ENCODE results near the gene BPIFA2. TPM values are rescaled to one million over a fixed set of nuclear protein-coding genes. Genes with fewer than 3 reads are reported as not detected.

Gene BPIFA2, protein sequence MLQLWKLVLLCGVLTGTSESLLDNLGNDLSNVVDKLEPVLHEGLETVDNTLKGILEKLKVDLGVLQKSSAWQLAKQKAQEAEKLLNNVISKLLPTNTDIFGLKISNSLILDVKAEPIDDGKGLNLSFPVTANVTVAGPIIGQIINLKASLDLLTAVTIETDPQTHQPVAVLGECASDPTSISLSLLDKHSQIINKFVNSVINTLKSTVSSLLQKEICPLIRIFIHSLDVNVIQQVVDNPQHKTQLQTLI
- polyA plus RNA-seq (not detected in 2 replicates), polyA minus RNA-seq (not detected in 2 replicates)

GRCh38 chr20:33167859-33168258 lies at the start of gene BPIFA2:
Gene BPIFA2 (plus strand): TSS chr20:33168159. CDS start chr20:33169146, 987 bp downstream.
- Histone ChIP-seq H3K36me3 (ENCODE audit: insufficient read depth, low read length) (no peaks in the 10 kb centered on the region), H3K9ac (ENCODE audit: low read length) (no peak within 1 kb of the TSS), H3K79me2 (replicated peaks; ENCODE audit: insufficient read depth, low read length) (no peaks in the 10 kb centered on the region), H3K27me3 (ENCODE audit: insufficient read depth, low read depth, low read length) (no peaks in the 10 kb centered on the region), H3F3A (ENCODE audit: insufficient read depth, low read length, poor library complexity, severe bottlenecking) (no peaks in the 10 kb centered on the region), H3K27ac (ENCODE audit: low read length) (no peak within 1 kb of the TSS), H4K20me1 (ENCODE audit: insufficient read depth) (no peaks in the 10 kb centered on the region), H3K4me3 (ENCODE audit: low read length) (no peak within 1 kb of the TSS), H3K9me2 (ENCODE audit: insufficient read depth, low read length) (no peaks in the 10 kb centered on the region), H3K4me2 (ENCODE audit: low read length) (no peak within 1 kb of the TSS), H2AFZ (ENCODE audit: low read depth, low read length) (no peak within 1 kb of the TSS), H3K9me3 (ENCODE audit: low read length) (no peaks in the 10 kb centered on the region)
- TF ChIP-seq SMC3 (conservative IDR thresholded peaks at IDR 0.05; ENCODE audit: poor library complexity), result no peak
- TF ChIP-seq MXI1 (conservative IDR thresholded peaks at IDR 0.05; ENCODE audit: poor library complexity, severe bottlenecking), result no peak
- TF ChIP-seq EZH2 (IDR thresholded peaks at IDR 0.05; ENCODE audit: borderline replicate concordance, insufficient read depth, low read length, poor library complexity, severe bottlenecking), result no peak
- TF ChIP-seq TAF1 (IDR thresholded peaks at IDR 0.05; ENCODE audit: low read depth), result no peak
- TF ChIP-seq, protein P1, sequence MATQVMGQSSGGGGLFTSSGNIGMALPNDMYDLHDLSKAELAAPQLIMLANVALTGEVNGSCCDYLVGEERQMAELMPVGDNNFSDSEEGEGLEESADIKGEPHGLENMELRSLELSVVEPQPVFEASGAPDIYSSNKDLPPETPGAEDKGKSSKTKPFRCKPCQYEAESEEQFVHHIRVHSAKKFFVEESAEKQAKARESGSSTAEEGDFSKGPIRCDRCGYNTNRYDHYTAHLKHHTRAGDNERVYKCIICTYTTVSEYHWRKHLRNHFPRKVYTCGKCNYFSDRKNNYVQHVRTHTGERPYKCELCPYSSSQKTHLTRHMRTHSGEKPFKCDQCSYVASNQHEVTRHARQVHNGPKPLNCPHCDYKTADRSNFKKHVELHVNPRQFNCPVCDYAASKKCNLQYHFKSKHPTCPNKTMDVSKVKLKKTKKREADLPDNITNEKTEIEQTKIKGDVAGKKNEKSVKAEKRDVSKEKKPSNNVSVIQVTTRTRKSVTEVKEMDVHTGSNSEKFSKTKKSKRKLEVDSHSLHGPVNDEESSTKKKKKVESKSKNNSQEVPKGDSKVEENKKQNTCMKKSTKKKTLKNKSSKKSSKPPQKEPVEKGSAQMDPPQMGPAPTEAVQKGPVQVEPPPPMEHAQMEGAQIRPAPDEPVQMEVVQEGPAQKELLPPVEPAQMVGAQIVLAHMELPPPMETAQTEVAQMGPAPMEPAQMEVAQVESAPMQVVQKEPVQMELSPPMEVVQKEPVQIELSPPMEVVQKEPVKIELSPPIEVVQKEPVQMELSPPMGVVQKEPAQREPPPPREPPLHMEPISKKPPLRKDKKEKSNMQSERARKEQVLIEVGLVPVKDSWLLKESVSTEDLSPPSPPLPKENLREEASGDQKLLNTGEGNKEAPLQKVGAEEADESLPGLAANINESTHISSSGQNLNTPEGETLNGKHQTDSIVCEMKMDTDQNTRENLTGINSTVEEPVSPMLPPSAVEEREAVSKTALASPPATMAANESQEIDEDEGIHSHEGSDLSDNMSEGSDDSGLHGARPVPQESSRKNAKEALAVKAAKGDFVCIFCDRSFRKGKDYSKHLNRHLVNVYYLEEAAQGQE (IDR thresholded peaks at IDR 0.05; ENCODE audit: borderline replicate concordance), result no peak

DNA sequence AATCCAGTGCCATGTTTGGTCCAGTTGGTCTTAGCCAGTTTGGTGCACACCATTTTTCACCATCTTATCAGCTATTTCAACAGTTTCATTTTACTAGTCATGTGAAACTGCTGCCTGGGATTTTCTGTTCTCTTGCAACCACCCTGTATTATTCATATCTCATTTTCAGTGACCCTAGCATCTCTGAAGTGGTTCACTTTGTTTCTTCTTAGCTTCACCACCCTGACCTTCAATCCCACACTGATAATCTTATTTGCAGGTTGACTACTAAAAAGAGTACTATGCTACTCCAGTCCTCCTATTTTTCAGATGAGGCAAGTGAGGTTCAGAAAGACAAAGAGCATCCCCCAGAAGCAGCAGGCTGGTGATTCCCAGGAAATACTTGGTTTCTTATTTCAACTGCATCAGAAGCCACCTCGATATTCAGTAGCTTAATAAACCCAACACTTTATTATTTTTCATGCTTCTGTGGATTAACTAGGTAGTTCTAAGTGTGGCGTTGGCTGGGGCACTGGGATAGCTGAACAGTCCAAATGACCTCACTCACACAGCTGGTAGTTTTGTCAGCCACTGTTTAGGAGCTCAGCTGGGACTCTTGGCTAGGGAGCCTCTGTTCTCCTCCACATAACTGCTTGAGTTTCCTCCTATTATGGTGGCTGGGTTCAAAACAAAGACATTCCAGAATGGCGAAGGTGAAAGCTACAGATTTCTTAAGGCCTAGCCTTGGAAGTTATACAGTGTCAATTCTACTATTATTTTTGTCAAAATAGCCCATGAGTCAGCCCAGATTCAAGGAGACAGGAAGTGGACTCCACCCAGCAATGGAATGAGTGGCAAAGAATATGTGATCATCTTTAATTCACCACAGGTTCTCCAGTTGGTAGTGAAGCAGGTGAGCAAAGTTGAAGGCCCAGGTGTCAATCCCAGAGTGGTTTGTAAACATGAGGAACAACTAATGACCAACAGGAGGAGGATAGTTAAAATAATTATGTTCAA lies 47.9 kb upstream of the BPIFA2 start:
- H3K27ac ChIP-seq (ENCODE audit: low read length), result no peak overlapping the region
- no peaks in the 10 kb centered on the region for H3F3A ChIP-seq (ENCODE audit: insufficient read depth, low read length, poor library complexity, severe bottlenecking)
- TF ChIP-seq RAD21 (conservative IDR thresholded peaks at IDR 0.05), result no peak
- TF ChIP-seq EZH2 (IDR thresholded peaks at IDR 0.05; ENCODE audit: borderline replicate concordance, insufficient read depth, low read length, poor library complexity, severe bottlenecking), result no peak
- no peak for TF ChIP-seq POLR2AphosphoS5 (IDR thresholded peaks at IDR 0.05)
- no peak for TF ChIP-seq MXI1 (conservative IDR thresholded peaks at IDR 0.05; ENCODE audit: poor library complexity, severe bottlenecking)
- TF ChIP-seq, protein P2, sequence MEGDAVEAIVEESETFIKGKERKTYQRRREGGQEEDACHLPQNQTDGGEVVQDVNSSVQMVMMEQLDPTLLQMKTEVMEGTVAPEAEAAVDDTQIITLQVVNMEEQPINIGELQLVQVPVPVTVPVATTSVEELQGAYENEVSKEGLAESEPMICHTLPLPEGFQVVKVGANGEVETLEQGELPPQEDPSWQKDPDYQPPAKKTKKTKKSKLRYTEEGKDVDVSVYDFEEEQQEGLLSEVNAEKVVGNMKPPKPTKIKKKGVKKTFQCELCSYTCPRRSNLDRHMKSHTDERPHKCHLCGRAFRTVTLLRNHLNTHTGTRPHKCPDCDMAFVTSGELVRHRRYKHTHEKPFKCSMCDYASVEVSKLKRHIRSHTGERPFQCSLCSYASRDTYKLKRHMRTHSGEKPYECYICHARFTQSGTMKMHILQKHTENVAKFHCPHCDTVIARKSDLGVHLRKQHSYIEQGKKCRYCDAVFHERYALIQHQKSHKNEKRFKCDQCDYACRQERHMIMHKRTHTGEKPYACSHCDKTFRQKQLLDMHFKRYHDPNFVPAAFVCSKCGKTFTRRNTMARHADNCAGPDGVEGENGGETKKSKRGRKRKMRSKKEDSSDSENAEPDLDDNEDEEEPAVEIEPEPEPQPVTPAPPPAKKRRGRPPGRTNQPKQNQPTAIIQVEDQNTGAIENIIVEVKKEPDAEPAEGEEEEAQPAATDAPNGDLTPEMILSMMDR (IDR thresholded peaks at IDR 0.05; ENCODE audit: poor library complexity, severe bottlenecking), result no peak
- TF ChIP-seq, protein P1 (IDR thresholded peaks at IDR 0.05; ENCODE audit: borderline replicate concordance), result no peak
- no peak for TF ChIP-seq TAF1 (IDR thresholded peaks at IDR 0.05; ENCODE audit: low read depth)
- no peak for TF ChIP-seq SMC3 (conservative IDR thresholded peaks at IDR 0.05; ENCODE audit: poor library complexity)
- TF ChIP-seq EP300 (conservative IDR thresholded peaks at IDR 0.05; ENCODE audit: poor library complexity, severe bottlenecking), result no peak
- H3K4me2 ChIP-seq (ENCODE audit: low read length), result no peak overlapping the region
- H3K9me2 ChIP-seq (ENCODE audit: insufficient read depth, low read length), result no peaks in the 10 kb centered on the region
- H4K20me1 ChIP-seq (ENCODE audit: insufficient read depth), result no peaks in the 10 kb centered on the region
- H3K79me2 ChIP-seq (replicated peaks; ENCODE audit: insufficient read depth, low read length), result no peaks in the 10 kb centered on the region
- no peaks in the 10 kb centered on the region for H3K27me3 ChIP-seq (ENCODE audit: insufficient read depth, low read depth, low read length)
- no peak overlapping the region for H3K9ac ChIP-seq (ENCODE audit: low read length)
- H2AFZ ChIP-seq (ENCODE audit: low read depth, low read length), result no peak overlapping the region
- no peaks in the 10 kb centered on the region for H3K9me3 ChIP-seq (ENCODE audit: low read length)
- no peak overlapping the region for H3K4me3 ChIP-seq (ENCODE audit: low read length)
- H3K36me3 ChIP-seq (ENCODE audit: insufficient read depth, low read length), result no peaks in the 10 kb centered on the region
